H9 (cell line): ENCODE data around the gene CRBN. TPM values are rescaled to one million over a fixed set of nuclear protein-coding genes. Genes with fewer than 3 reads are reported as not detected.

Source experiments
- DNase-seq: peaks from one replicate; pipeline ENCODE4 v3.0.0-alpha.2; 2017
- H2AFZ ChIP-seq: one replicate; pipeline ENCODE4 v1.6.1; 2013; ENCODE audit warnings: mild to moderate bottlenecking, low read length, control low read depth, moderate library complexity
- H2AK5ac ChIP-seq: 2 replicates; pipeline ENCODE4 v1.6.1; 2013; ENCODE audit warnings: low read length, control low read depth, mixed read lengths; ENCODE audit not compliant: insufficient read length
- H2BK120ac ChIP-seq: one replicate; pipeline ENCODE4 v1.6.1; 2013; ENCODE audit warnings: low read depth, mild to moderate bottlenecking, low read length, control low read depth, inconsistent platforms; ENCODE audit not compliant: poor library complexity, severe bottlenecking
- H2BK12ac ChIP-seq: 2 replicates; pipeline ENCODE4 v1.6.1; 2013; ENCODE audit warnings: low read length, control low read depth, mixed read lengths, low read depth; ENCODE audit not compliant: insufficient read length
- H2BK15ac ChIP-seq: 2 replicates; pipeline ENCODE4 v1.6.1; 2013; ENCODE audit warnings: low read depth, low read length, control low read depth
- H2BK20ac ChIP-seq: one replicate; pipeline ENCODE4 v1.6.1; 2013; ENCODE audit warnings: low read depth, mild to moderate bottlenecking, low read length, control low read depth, inconsistent platforms; ENCODE audit not compliant: poor library complexity, severe bottlenecking
- H2BK5ac ChIP-seq: 2 replicates; pipeline ENCODE4 v1.6.1; 2013; ENCODE audit warnings: low read length, control low read depth, mixed read lengths; ENCODE audit not compliant: insufficient read length
- H3K14ac ChIP-seq: 2 replicates; pipeline ENCODE4 v1.6.1; 2013; ENCODE audit warnings: low read length, control low read depth; ENCODE audit not compliant: insufficient read depth
- H3K18ac ChIP-seq: 2 replicates; pipeline ENCODE4 v1.6.1; 2013; ENCODE audit warnings: low read depth, mild to moderate bottlenecking, mixed read lengths, low read length, control low read depth; ENCODE audit not compliant: insufficient read length
- H3K23ac ChIP-seq: 2 replicates; pipeline ENCODE4 v1.6.1; 2013; ENCODE audit warnings: low read length, control low read depth, mixed read lengths, low read depth; ENCODE audit not compliant: insufficient read length
- H3K23me2 ChIP-seq: 2 replicates; pipeline ENCODE4 v1.6.1; 2013; ENCODE audit warnings: low read depth, mild to moderate bottlenecking, mixed read lengths, low read length, control low read depth; ENCODE audit not compliant: insufficient read length, poor library complexity, severe bottlenecking
- H3K27ac ChIP-seq: 2 replicates; pipeline ENCODE4 v1.5.1; 2013; ENCODE audit warnings: low read length, control low read depth, mixed read lengths, low read depth; ENCODE audit not compliant: insufficient read length
- H3K27me3 ChIP-seq: 2 replicates; pipeline ENCODE4 v1.6.1; 2013; ENCODE audit warnings: low read length, control low read depth, inconsistent platforms; ENCODE audit not compliant: insufficient read depth
- H3K4ac ChIP-seq: 2 replicates; pipeline ENCODE4 v1.6.1; 2013; ENCODE audit warnings: low read depth, mild to moderate bottlenecking, control low read depth, inconsistent platforms, low read length, moderate library complexity
- H3K4me1 ChIP-seq: 2 replicates; pipeline ENCODE4 v1.6.1; 2013; ENCODE audit warnings: low read length, control low read depth, inconsistent platforms; ENCODE audit not compliant: insufficient read depth
- H3K4me2 ChIP-seq: 2 replicates; pipeline ENCODE4 v1.6.1; 2013; ENCODE audit warnings: low read length, control low read depth, mixed read lengths; ENCODE audit not compliant: insufficient read length, insufficient read depth
- H3K56ac ChIP-seq: 2 replicates; pipeline ENCODE4 v1.6.1; 2013; ENCODE audit warnings: low read depth, mild to moderate bottlenecking, mixed read lengths, low read length, control low read depth; ENCODE audit not compliant: insufficient read length
- H3K79me1 ChIP-seq: 2 replicates; pipeline ENCODE4 v1.6.1; 2013; ENCODE audit warnings: low read depth, mild to moderate bottlenecking, moderate library complexity, low read length, control low read depth, inconsistent platforms; ENCODE audit not compliant: insufficient read depth, poor library complexity, severe bottlenecking
- H3K79me2 ChIP-seq: 2 replicates; pipeline ENCODE4 v1.6.1; 2013; ENCODE audit warnings: low read length, control low read depth, inconsistent platforms; ENCODE audit not compliant: insufficient read depth
- H3K9ac ChIP-seq: 2 replicates; pipeline ENCODE4 v1.6.1; 2013; ENCODE audit warnings: low read length, control low read depth, mixed read lengths; ENCODE audit not compliant: insufficient read length; ENCODE audit errors: extremely low read depth
- H3K9me3 ChIP-seq: one replicate; pipeline ENCODE4 v1.6.1; 2013; ENCODE audit warnings: low read depth, low read length, inconsistent platforms; ENCODE audit not compliant: control insufficient read depth
- H3T11ph ChIP-seq: one replicate; pipeline ENCODE4 v1.6.1; 2013; ENCODE audit warnings: mild to moderate bottlenecking, low read length, control low read depth, inconsistent platforms
- H4K20me1 ChIP-seq: one replicate; pipeline ENCODE4 v1.6.1; 2013; ENCODE audit not compliant: control insufficient read depth, insufficient read length, insufficient read depth
- H4K5ac ChIP-seq: 2 replicates; pipeline ENCODE4 v1.6.1; 2013; ENCODE audit warnings: low read depth, mild to moderate bottlenecking, mixed read lengths, low read length, control low read depth; ENCODE audit not compliant: insufficient read length
- H4K8ac ChIP-seq: replicated peaks from 2 replicates; pipeline ENCODE4 v1.6.1; 2013; ENCODE audit warnings: low read length, control low read depth, mixed read lengths, low read depth; ENCODE audit not compliant: insufficient read length
- H4K91ac ChIP-seq: 2 replicates; pipeline ENCODE4 v1.6.1; 2013; ENCODE audit warnings: low read depth, mild to moderate bottlenecking, moderate library complexity, mixed read lengths, low read length, control low read depth; ENCODE audit not compliant: insufficient read length
- H3K27ac Mint-ChIP-seq, 3 experiments: 2 replicates in 2 of 3; 3 replicates in 1 of 3; pipeline ENCODE4 v1.8.0; 2020 to 2021; ENCODE audit warnings: mixed read lengths in 3 of 3, mild to moderate bottlenecking in 1 of 3, moderate library complexity in 1 of 3
- H3K27me3 Mint-ChIP-seq: 2 replicates; pipeline ENCODE4 v1.8.0; 2021; ENCODE audit warnings: low read depth, mild to moderate bottlenecking, moderate library complexity, mixed read lengths
- H3K36me3 Mint-ChIP-seq, 3 experiments: 2 replicates in 2 of 3; 3 replicates in 1 of 3; pipeline ENCODE4 v1.8.0; 2020 to 2021; ENCODE audit warnings: low read depth in 3 of 3, mixed read lengths in 3 of 3; ENCODE audit not compliant: insufficient read depth in 1 of 3
- H3K4me1 Mint-ChIP-seq, 2 experiments: 2 replicates each; pipeline ENCODE4 v1.8.0; 2020; ENCODE audit warnings: mixed read lengths in 2 of 2
- H3K4me3 Mint-ChIP-seq, 2 experiments: 2 replicates in 1 of 2; 3 replicates in 1 of 2; pipeline ENCODE4 v1.8.0; 2020 to 2021; ENCODE audit warnings: mild to moderate bottlenecking in 2 of 2, mixed read lengths in 2 of 2, moderate library complexity in 1 of 2
- H3K9me3 Mint-ChIP-seq, 2 experiments: 2 replicates in 1 of 2; 3 replicates in 1 of 2; pipeline ENCODE4 v1.8.0; 2020; ENCODE audit warnings: mild to moderate bottlenecking in 2 of 2, mixed read lengths in 2 of 2, moderate library complexity in 1 of 2
- WGBS: extraction: QIAGEN DNeasy Blood & Tissue Kit; methylation state at CpG from one replicate; pipeline ENCODE4 v1.1.7; 2013; ENCODE audit warnings: missing lambda C conversion rate, low lambda C conversion rate, mixed read lengths; ENCODE audit not compliant: insufficient read length; ENCODE audit errors: extremely low coverage; 5-methylcytosine and 5-hydroxymethylcytosine counted together
- total RNA-seq: library from RNA; stranded (reverse); gene quantifications from 2 replicates; pipeline ENCODE4 v1.2.1, GENCODE V29; 2021
- TF ChIP-seq, protein P1 (sequence below): fragments of 200-600 bp; sonication (generic); conservative IDR thresholded peaks from 3 replicates; pipeline ENCODE4 v1.8.0; 2021; ENCODE audit warnings: antibody characterized with exemption, mild to moderate bottlenecking

The CRBN gene
- total RNA-seq, 1 experiment from 2014 or later, result 40.2 TPM

DNA sequence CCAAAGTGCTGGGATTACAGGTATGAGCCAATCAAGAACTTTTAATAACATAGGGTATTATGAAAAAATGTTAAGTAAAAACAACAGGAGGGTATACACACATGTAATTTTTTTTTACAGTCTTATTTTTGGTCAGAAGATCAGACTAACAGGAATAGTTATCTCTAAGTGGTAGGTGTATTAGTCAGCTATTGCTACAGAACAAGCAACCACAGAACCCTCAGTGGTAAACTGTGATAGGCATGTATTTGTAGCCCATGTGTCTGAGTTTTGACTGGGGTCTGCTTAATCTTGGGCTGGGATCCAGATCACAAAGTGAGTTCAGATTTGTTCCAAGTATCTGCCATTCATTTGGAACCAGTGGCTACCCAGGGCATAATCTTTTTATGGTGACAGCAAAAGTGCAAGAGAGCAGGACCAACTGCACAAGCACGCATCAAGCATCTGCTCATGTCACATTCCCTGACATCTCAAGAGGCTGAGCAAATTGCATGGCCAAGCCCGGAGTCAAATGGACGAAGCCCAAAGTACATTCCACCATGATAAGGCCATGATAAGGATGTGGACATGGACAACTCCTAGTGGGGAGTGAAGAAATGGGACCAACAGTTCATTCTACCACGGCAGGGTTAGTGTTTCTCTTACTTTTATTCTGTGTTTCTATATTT lies 66.3 kb downstream of the CRBN start:
- H4K5ac ChIP-seq, result no peak overlapping the region
- H3K23me2 ChIP-seq, result no peaks in the 10 kb centered on the region
- TF ChIP-seq, protein P1, sequence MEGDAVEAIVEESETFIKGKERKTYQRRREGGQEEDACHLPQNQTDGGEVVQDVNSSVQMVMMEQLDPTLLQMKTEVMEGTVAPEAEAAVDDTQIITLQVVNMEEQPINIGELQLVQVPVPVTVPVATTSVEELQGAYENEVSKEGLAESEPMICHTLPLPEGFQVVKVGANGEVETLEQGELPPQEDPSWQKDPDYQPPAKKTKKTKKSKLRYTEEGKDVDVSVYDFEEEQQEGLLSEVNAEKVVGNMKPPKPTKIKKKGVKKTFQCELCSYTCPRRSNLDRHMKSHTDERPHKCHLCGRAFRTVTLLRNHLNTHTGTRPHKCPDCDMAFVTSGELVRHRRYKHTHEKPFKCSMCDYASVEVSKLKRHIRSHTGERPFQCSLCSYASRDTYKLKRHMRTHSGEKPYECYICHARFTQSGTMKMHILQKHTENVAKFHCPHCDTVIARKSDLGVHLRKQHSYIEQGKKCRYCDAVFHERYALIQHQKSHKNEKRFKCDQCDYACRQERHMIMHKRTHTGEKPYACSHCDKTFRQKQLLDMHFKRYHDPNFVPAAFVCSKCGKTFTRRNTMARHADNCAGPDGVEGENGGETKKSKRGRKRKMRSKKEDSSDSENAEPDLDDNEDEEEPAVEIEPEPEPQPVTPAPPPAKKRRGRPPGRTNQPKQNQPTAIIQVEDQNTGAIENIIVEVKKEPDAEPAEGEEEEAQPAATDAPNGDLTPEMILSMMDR, result no peak
- H3K56ac ChIP-seq, result no peak overlapping the region
- no peak overlapping the region for H2BK120ac ChIP-seq
- H3K14ac ChIP-seq, result no peak overlapping the region
- H3T11ph ChIP-seq, result no peak overlapping the region
- no peak overlapping the region for H3K23ac ChIP-seq
- no peaks in the 10 kb centered on the region; the same call in 1 of the 2 replicates for H3K4me1 ChIP-seq
- Mint-ChIP-seq H3K36me3 (no peaks in the 10 kb centered on the region), H3K4me1 (peaks cover 14 to 16% of the 10 kb centered on the region in 2 experiments), H3K27me3 (no peaks in the 10 kb centered on the region), H3K27ac (no peak overlapping the region), H3K4me3 (no peak overlapping the region), H3K9me3 (no peaks in the 10 kb centered on the region; a peak in 1 of 5 replicates)
- no peak overlapping the region for H2BK12ac ChIP-seq
- no peak for DNase-seq
- no peak overlapping the region for H4K91ac ChIP-seq
- H3K4me2 ChIP-seq, result no peak overlapping the region
- H4K20me1 ChIP-seq, result no peaks in the 10 kb centered on the region
- H2BK15ac ChIP-seq, result no peak overlapping the region
- H3K27me3 ChIP-seq, result no peaks in the 10 kb centered on the region
- no peak overlapping the region for H3K27ac ChIP-seq
- no peaks in the 10 kb centered on the region for H3K9me3 ChIP-seq
- no peaks in the 10 kb centered on the region for H3K79me1 ChIP-seq
- no peak overlapping the region for H3K18ac ChIP-seq
- no CpG with 5 or more reads among the region's 4 CpGs for WGBS
- H3K4ac ChIP-seq, result no peak overlapping the region
- no peak overlapping the region for H2BK5ac ChIP-seq
- no peak overlapping the region for H2AFZ ChIP-seq
- H3K79me2 ChIP-seq, result no peaks in the 10 kb centered on the region
- H2BK20ac ChIP-seq, result no peak overlapping the region
- H2AK5ac ChIP-seq, result no peak overlapping the region
- H3K9ac ChIP-seq, result no peak overlapping the region
- H4K8ac ChIP-seq, result no peak overlapping the region
